Non-pigmented ciliary epithelial cell (primary cell): ENCODE results near the gene TBC1D24.

Source experiments
- DNase-seq: peaks from one replicate; pipeline ENCODE4 v3.0.0-alpha.2; 2010; ENCODE audit warnings: low read depth

The TBC1D24 gene

GRCh38 chr16:2499454-2499853 is 24.5 kb downstream of the TBC1D24 start:
- DNase-seq: no peak

- DNase-seq: no peak
These were observed 25.0 kb downstream of the TBC1D24 start for GRCh38 chr16:2499890-2500429.

- no peak for DNase-seq
These were observed 25.5 kb downstream of the TBC1D24 start for GRCh38 chr16:2500430-2500917.

GRCh38 chr16:2500918-2501750 is 26.2 kb downstream of the TBC1D24 start:
- no peak for DNase-seq

- no peak for DNase-seq
These were observed 27.3 kb downstream of the TBC1D24 start for GRCh38 chr16:2501946-2502895.

- DNase-seq: no peak
These were observed 30.8 kb downstream of the TBC1D24 start for GRCh38 chr16:2505695-2506094.

- DNase-seq: no peak
These were observed 32.2 kb downstream of the TBC1D24 start for GRCh38 chr16:2507052-2507659.

- DNase-seq: no peak
These were observed 32.7 kb downstream of the TBC1D24 start for GRCh38 chr16:2507665-2508064.

- no peak for DNase-seq
These were observed 33.9 kb downstream of the TBC1D24 start for GRCh38 chr16:2508722-2509400.

GRCh38 chr16:2511128-2511800 is 36.3 kb downstream of the TBC1D24 start:
- DNase-seq: no peak

GRCh38 chr16:2511996-2512734 is 37.2 kb downstream of the TBC1D24 start:
- DNase-seq: no peak

- DNase-seq: no peak
These were observed 37.9 kb downstream of the TBC1D24 start for GRCh38 chr16:2512735-2513404.

GRCh38 chr16:2513405-2514332 is 38.7 kb downstream of the TBC1D24 start, which contains the start of gene ATP6V0C:
ATP6V0C (plus strand) TSS chr16:2513952; CDS start chr16:2514104, 152 bp downstream.
- DNase-seq: no peak

- no peak for DNase-seq
These were observed 39.6 kb downstream of the TBC1D24 start for GRCh38 chr16:2514333-2515179.

- no peak for DNase-seq
These were observed 40.4 kb downstream of the TBC1D24 start for GRCh38 chr16:2515180-2515851.

- no peak for DNase-seq
These were observed 41.7 kb downstream of the TBC1D24 start for GRCh38 chr16:2516391-2517240.
